Neuronal stem cell (in vitro differentiated cells): Measurements from ENCODE around the gene XRCC3.

Source experiments
- DNase-seq: peaks from one replicate; pipeline ENCODE4 v3.0.0-alpha.2; 2013; ENCODE audit warnings: low spot score
- H2AFZ ChIP-seq: one replicate; pipeline ENCODE4 v1.6.1; 2013; ENCODE audit warnings: mild to moderate bottlenecking, low read length, inconsistent platforms
- H2AK5ac ChIP-seq: 2 replicates; pipeline ENCODE4 v1.6.1; 2013; ENCODE audit warnings: low read depth, mild to moderate bottlenecking, inconsistent platforms, low read length, moderate library complexity, mixed read lengths
- H2BK120ac ChIP-seq: 2 replicates; pipeline ENCODE4 v1.6.1; 2013; ENCODE audit warnings: low read depth, mild to moderate bottlenecking, inconsistent platforms, low read length, moderate library complexity, mixed read lengths
- H2BK12ac ChIP-seq: one replicate; pipeline ENCODE4 v1.6.1; 2013; ENCODE audit warnings: low read length, inconsistent platforms
- H2BK15ac ChIP-seq: 2 replicates; pipeline ENCODE4 v1.6.1; 2013; ENCODE audit warnings: mild to moderate bottlenecking, low read length, inconsistent platforms, mixed read lengths
- H2BK5ac ChIP-seq: one replicate; pipeline ENCODE4 v1.6.1; 2013; ENCODE audit warnings: inconsistent platforms, mild to moderate bottlenecking, low read length, moderate library complexity
- H3K14ac ChIP-seq: one replicate; pipeline ENCODE4 v1.6.1; 2013; ENCODE audit warnings: low read length, inconsistent platforms
- H3K18ac ChIP-seq: 2 replicates; pipeline ENCODE4 v1.6.1; 2013; ENCODE audit warnings: low read length, inconsistent platforms
- H3K23ac ChIP-seq: 2 replicates; pipeline ENCODE4 v1.6.1; 2013; ENCODE audit warnings: low read depth, mild to moderate bottlenecking, mixed read lengths, low read length, inconsistent platforms; ENCODE audit not compliant: poor library complexity
- H3K27ac ChIP-seq: replicated peaks from 3 replicates; pipeline ENCODE4 v1.5.1; 2013; ENCODE audit warnings: low read length, inconsistent platforms
- H3K27me3 ChIP-seq, 3 experiments: 2 replicates each; pipeline ENCODE4 v1.6.1; 2013; ENCODE audit warnings: low read length in 3 of 3, mild to moderate bottlenecking in 2 of 3, inconsistent platforms in 1 of 3, low read depth in 1 of 3, mixed read lengths in 1 of 3, moderate library complexity in 1 of 3; ENCODE audit not compliant: control insufficient read depth in 3 of 3, insufficient read depth in 3 of 3
- H3K36me3 ChIP-seq, 2 donors: replicated peaks in 1 of 2; 2 replicates each; pipeline ENCODE4 v1.6.1; 2013; ENCODE audit warnings: low read length in 2 of 2; ENCODE audit not compliant: control insufficient read depth in 2 of 2, insufficient read depth in 2 of 2
- H3K4ac ChIP-seq: 2 replicates; pipeline ENCODE4 v1.6.1; 2013; ENCODE audit warnings: inconsistent platforms, mild to moderate bottlenecking, low read length, moderate library complexity
- H3K4me1 ChIP-seq, 2 donors: 1 replicate in 1 of 2; 2 replicates in 1 of 2; pipeline ENCODE4 v1.6.1; 2013; ENCODE audit warnings: low read length in 2 of 2, low read depth in 1 of 2; ENCODE audit not compliant: control insufficient read depth in 2 of 2, insufficient read depth in 1 of 2
- H3K4me2 ChIP-seq: one replicate; pipeline ENCODE4 v1.6.1; 2013; ENCODE audit warnings: mild to moderate bottlenecking, low read length, inconsistent platforms; ENCODE audit not compliant: insufficient read depth, poor library complexity, severe bottlenecking
- H3K4me3 ChIP-seq, 2 donors: 2 replicates each; pipeline ENCODE4 v1.5.1; 2013; ENCODE audit warnings: low read length in 2 of 2, mild to moderate bottlenecking in 2 of 2, inconsistent platforms in 1 of 2, moderate library complexity in 1 of 2
- H3K79me1 ChIP-seq: one replicate; pipeline ENCODE4 v1.6.1; 2013; ENCODE audit warnings: low read depth, mild to moderate bottlenecking, inconsistent platforms, low read length, moderate library complexity
- H3K9ac ChIP-seq: one replicate; pipeline ENCODE4 v1.6.1; 2013; ENCODE audit warnings: mild to moderate bottlenecking, low read depth, low read length, inconsistent platforms; ENCODE audit not compliant: poor library complexity
- H3K9me3 ChIP-seq, 2 donors: replicated peaks in 1 of 2; 2 replicates each; pipeline versions ENCODE3 to v1.6.1; 2013; ENCODE audit warnings: low read length in 2 of 2, mild to moderate bottlenecking in 2 of 2, inconsistent platforms in 1 of 2, low read depth in 1 of 2, mixed read lengths in 1 of 2, moderate library complexity in 1 of 2; ENCODE audit not compliant: control insufficient read depth in 2 of 2, insufficient read depth in 1 of 2
- H4K8ac ChIP-seq: one replicate; pipeline ENCODE4 v1.6.1; 2013; ENCODE audit warnings: low read depth, mild to moderate bottlenecking, inconsistent platforms, low read length, moderate library complexity
- H4K91ac ChIP-seq: one replicate; pipeline ENCODE4 v1.6.1; 2013; ENCODE audit warnings: low read length, low read depth, mild to moderate bottlenecking, inconsistent platforms; ENCODE audit not compliant: poor library complexity
- WGBS, 2 donors: extraction: QIAGEN DNeasy Blood & Tissue Kit; methylation state at CpG; one replicate each; pipeline ENCODE4 v1.1.7; 2013; ENCODE audit warnings: missing lambda C conversion rate in 2 of 2, mixed read lengths in 1 of 2; ENCODE audit not compliant: insufficient read length in 2 of 2, insufficient replicate concordance in 1 of 2; ENCODE audit errors: extremely low coverage in 2 of 2; 5-methylcytosine and 5-hydroxymethylcytosine counted together

XRCC3 gene

DNA sequence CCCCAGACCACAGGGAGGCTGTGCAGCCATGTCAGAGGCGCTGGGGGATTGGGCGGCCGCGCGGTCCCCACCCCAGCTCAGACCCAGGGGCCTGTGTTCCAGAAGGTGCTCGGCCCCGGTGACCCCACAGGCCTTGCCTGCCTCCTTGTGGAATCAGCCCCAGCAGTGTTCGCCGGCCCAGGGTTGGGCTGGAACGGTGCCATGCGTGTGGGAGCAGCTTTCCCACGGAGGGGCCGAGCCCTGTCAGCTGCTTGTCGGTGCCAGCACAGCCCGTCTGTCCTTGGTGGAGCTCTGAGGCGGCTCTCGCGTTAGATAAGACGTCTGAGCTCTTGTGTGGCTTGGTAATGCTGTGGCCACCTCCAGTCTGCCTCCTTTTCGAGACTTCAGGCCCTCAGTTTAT is 8.9 kb upstream of the XRCC3 start:
- WGBS, 2 donors: no CpG with 5 or more reads among the region's 20 CpGs
- H3K4me3 ChIP-seq: no peak overlapping the region
- H2BK15ac ChIP-seq: no peak overlapping the region
- H3K4ac ChIP-seq: no peak overlapping the region
- H3K27ac ChIP-seq: no peak overlapping the region
- no peak overlapping the region for H2BK12ac ChIP-seq
- H3K27me3 ChIP-seq: no peaks in the 10 kb centered on the region
- H4K91ac ChIP-seq: no peak overlapping the region
- peak overlapping the region; percentile 72 for H2BK120ac ChIP-seq
- H3K36me3 ChIP-seq: peaks cover 7 to 30% of the 10 kb centered on the region in 2 donors
- no peak overlapping the region for H4K8ac ChIP-seq
- no peak overlapping the region for H2BK5ac ChIP-seq
- H3K4me1 ChIP-seq: no peaks in the 10 kb centered on the region
- peaks cover 37% of the 10 kb centered on the region for H3K79me1 ChIP-seq
- no peak overlapping the region for H2AFZ ChIP-seq
- no peaks in the 10 kb centered on the region for H3K9me3 ChIP-seq
- no peak overlapping the region for H3K4me2 ChIP-seq
- H2AK5ac ChIP-seq: no peak overlapping the region
- peak overlapping the region; percentile 65 for H3K23ac ChIP-seq
- peak overlapping the region; percentile 71 for H3K14ac ChIP-seq
- H3K9ac ChIP-seq: peak overlapping the region; percentile 44
- DNase-seq: no peak
- H3K18ac ChIP-seq: peak overlapping the region; percentile 48

DNA sequence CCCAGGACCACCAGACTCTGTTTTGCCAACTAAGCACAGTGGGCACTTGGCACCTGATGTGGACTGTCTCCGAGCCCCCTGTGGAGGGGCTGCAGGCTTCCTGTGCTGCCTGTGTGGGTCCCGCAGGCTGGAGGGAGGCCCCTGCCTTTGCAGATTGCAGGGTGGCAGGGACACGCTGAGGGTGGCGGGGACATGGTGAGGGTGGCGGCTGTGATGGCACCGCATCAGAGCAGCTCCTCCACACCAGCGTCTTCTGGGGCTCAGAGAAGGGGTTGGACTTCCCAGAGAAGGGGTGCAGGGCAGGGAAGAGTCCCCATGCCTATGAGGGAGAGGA is 8.5 kb upstream of the XRCC3 start:
- H3K4me3 ChIP-seq: no peak overlapping the region
- no peak overlapping the region for H2AK5ac ChIP-seq
- no peak overlapping the region for H2BK12ac ChIP-seq
- H2AFZ ChIP-seq: no peak overlapping the region
- no peak overlapping the region for H3K4ac ChIP-seq
- peak overlapping the region; percentile 48 for H3K18ac ChIP-seq
- H4K91ac ChIP-seq: no peak overlapping the region
- no peaks in the 10 kb centered on the region for H3K9me3 ChIP-seq
- H3K27ac ChIP-seq: no peak overlapping the region
- no peaks in the 10 kb centered on the region for H3K27me3 ChIP-seq
- H2BK5ac ChIP-seq: peak overlapping the region; percentile 93
- peaks cover 0 to 2% of the 10 kb centered on the region in 2 donors for H3K4me1 ChIP-seq
- H2BK120ac ChIP-seq: peak overlapping the region; percentile 72
- H3K23ac ChIP-seq: peak overlapping the region; percentile 65
- H4K8ac ChIP-seq: no peak overlapping the region
- no peak overlapping the region for H3K4me2 ChIP-seq
- peak overlapping the region; percentile 44 for H3K9ac ChIP-seq
- no CpG with 5 or more reads among the region's 7 CpGs for WGBS, 2 donors
- no peak overlapping the region for H2BK15ac ChIP-seq
- H3K14ac ChIP-seq: peak overlapping the region; percentile 71
- DNase-seq: no peak
- peaks cover 37% of the 10 kb centered on the region for H3K79me1 ChIP-seq
- H3K36me3 ChIP-seq: peaks cover 3 to 26% of the 10 kb centered on the region in 2 donors

DNA sequence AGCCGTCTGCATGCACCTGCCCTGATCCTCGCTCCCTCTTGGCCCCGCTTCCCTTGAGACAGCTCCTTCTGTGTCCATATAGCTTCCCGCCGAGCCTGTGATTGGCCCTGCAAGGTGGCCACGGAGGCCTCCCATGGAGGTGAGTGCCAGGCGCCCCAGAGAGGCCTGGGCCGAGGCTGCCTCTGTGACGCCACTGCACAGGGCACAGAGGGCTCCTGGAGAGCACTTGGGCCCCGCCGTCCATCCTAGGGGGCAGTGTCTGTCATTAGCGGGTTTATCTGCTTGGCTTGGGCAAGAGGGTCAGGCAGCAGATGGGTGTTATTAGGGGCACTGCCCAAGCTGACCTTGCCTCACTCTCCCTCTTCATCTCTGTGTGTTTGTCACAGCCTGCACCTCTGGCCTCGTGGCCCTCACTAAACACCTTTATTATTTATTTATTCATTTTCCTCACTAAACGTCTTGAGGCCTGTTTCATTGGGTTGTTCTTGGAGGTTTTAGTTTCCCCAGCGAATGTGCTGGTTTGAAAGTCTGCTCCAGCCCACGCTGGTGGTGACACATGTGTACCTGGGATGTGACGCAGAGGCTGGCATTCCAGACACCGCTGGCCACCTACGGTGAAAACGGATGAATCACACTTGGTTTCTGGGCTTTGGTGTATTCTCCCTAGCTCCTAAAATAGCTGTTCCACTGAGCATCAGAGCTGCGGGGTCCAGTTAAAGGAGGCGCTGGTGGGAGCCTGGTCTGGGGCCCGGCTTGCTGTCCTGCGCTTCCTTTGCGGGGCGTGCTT is 6.3 kb upstream of the XRCC3 start:
- H2BK15ac ChIP-seq: no peak overlapping the region
- H3K23ac ChIP-seq: no peak overlapping the region
- no peak overlapping the region for H4K91ac ChIP-seq
- no peak overlapping the region for H3K27ac ChIP-seq
- peak overlapping the region; percentile 18 for H3K9ac ChIP-seq
- WGBS, 2 donors: no CpG with 5 or more reads among the region's 26 CpGs
- no peak overlapping the region for H3K4me2 ChIP-seq
- no peak overlapping the region for H2AK5ac ChIP-seq
- peaks cover 11 to 18% of the 10 kb centered on the region in 2 donors for H3K4me1 ChIP-seq
- H2BK5ac ChIP-seq: no peak overlapping the region
- no peak overlapping the region for H4K8ac ChIP-seq
- no peak overlapping the region for H2AFZ ChIP-seq
- H3K4me3 ChIP-seq: no peak overlapping the region
- peaks cover 2 to 26% of the 10 kb centered on the region in 2 donors for H3K36me3 ChIP-seq
- H3K4ac ChIP-seq: no peak overlapping the region
- H2BK120ac ChIP-seq: no peak overlapping the region
- H3K27me3 ChIP-seq: no peaks in the 10 kb centered on the region
- H3K9me3 ChIP-seq: no peaks in the 10 kb centered on the region
- H3K18ac ChIP-seq: no peak overlapping the region
- H3K14ac ChIP-seq: no peak overlapping the region
- H3K79me1 ChIP-seq: peaks cover 43% of the 10 kb centered on the region
- H2BK12ac ChIP-seq: no peak overlapping the region
- DNase-seq: no peak

DNA sequence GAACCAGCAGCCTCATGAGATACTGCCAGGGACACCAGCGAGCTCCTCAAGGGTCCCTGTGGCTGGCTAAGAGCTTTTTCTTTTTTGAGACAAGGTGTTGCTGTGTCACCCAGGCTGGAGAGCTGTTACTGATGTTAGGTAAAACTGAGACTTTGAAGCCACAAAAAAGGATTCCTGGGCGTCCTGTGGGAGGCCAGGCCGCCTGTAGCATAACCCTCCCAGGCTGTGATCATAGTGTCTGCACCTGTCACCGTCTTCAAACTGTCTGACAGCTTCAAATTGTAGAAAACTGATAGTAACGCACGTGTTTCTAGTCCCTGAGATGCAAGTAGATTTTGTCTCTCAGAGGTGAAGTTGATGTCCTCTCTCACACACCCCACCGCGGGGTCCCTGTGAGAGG is 4.5 kb upstream of the XRCC3 start:
- H3K14ac ChIP-seq: no peak overlapping the region
- no peak overlapping the region for H4K91ac ChIP-seq
- no peak overlapping the region for H3K23ac ChIP-seq
- no peak overlapping the region for H2AFZ ChIP-seq
- H3K27me3 ChIP-seq: no peaks in the 10 kb centered on the region
- no peak overlapping the region for H3K18ac ChIP-seq
- peaks cover 39% of the 10 kb centered on the region for H3K79me1 ChIP-seq
- H3K4me1 ChIP-seq: peaks cover 15 to 20% of the 10 kb centered on the region in 2 donors
- no peak overlapping the region for H4K8ac ChIP-seq
- H2BK120ac ChIP-seq: no peak overlapping the region
- H3K4me2 ChIP-seq: no peak overlapping the region
- no peak overlapping the region for H2BK12ac ChIP-seq
- H3K9me3 ChIP-seq: no peaks in the 10 kb centered on the region
- H2AK5ac ChIP-seq: no peak overlapping the region
- WGBS, 2 donors: no CpG with 5 or more reads among the region's 8 CpGs
- DNase-seq: no peak
- H2BK5ac ChIP-seq: no peak overlapping the region
- H2BK15ac ChIP-seq: no peak overlapping the region
- H3K27ac ChIP-seq: no peak overlapping the region
- H3K36me3 ChIP-seq: peaks cover 2 to 15% of the 10 kb centered on the region in 2 donors
- no peak overlapping the region for H3K4me3 ChIP-seq
- H3K9ac ChIP-seq: no peak overlapping the region
- no peak overlapping the region for H3K4ac ChIP-seq
